Activated naive CD8-positive, alpha-beta T cell treated with anti-CD3 and anti-CD28 coated beads, Interleukin-2, amount 50 U/mL, for 24 hours (primary cell): ENCODE results near the gene NXPH3.
"Not testable (repeated sequence)": the region's sequence is repeated elsewhere in the genome, so short reads cannot be mapped to it uniquely, and the experiment has no call there.

Source experiments
- ATAC-seq: fragments of 150-1000 bp; cut with Tn5 transposase; one replicate; pipeline ENCODE4 v1.10.0; 2021
- DNase-seq: peaks from one replicate; pipeline ENCODE4 v3.0.0; 2021
- H3K27ac Mint-ChIP-seq: one replicate; pipeline ENCODE4 v1.8.0; 2021; ENCODE audit warnings: mild to moderate bottlenecking, mixed read lengths
- H3K27me3 Mint-ChIP-seq: one replicate; pipeline ENCODE4 v1.8.0; 2021; ENCODE audit warnings: mixed read lengths
- H3K36me3 Mint-ChIP-seq: one replicate; pipeline ENCODE4 v1.8.0; 2021; ENCODE audit warnings: low read depth, mixed read lengths
- H3K4me1 Mint-ChIP-seq: one replicate; pipeline ENCODE4 v1.8.0; 2021; ENCODE audit warnings: mixed read lengths
- H3K4me3 Mint-ChIP-seq: one replicate; pipeline ENCODE4 v1.8.0; 2021; ENCODE audit warnings: mild to moderate bottlenecking, moderate library complexity, mixed read lengths
- H3K9me3 Mint-ChIP-seq: one replicate; pipeline ENCODE4 v1.8.0; 2021; ENCODE audit warnings: mixed read lengths

NXPH3 gene

GRCh38 chr17:49550764-49551163 is 24.9 kb upstream of the NXPH3 start:
- not testable (repeated sequence) for H3K9me3 Mint-ChIP-seq, H3K27ac Mint-ChIP-seq, DNase-seq, ATAC-seq, H3K4me3 Mint-ChIP-seq, H3K4me1 Mint-ChIP-seq, H3K36me3 Mint-ChIP-seq, H3K27me3 Mint-ChIP-seq

- Mint-ChIP-seq H3K27me3 (no peaks in the 10 kb centered on the region), H3K4me1 (no peaks in the 10 kb centered on the region), H3K27ac (no peak overlapping the region), H3K36me3 (no peaks in the 10 kb centered on the region), H3K4me3 (no peak overlapping the region), H3K9me3 (no peaks in the 10 kb centered on the region)
- DNase-seq (no peak), ATAC-seq (no peak)
Measured at GRCh38 chr17:49551221-49552069, 24.2 kb upstream of the NXPH3 start.

GRCh38 chr17:49552070-49552751 is 23.5 kb upstream of the NXPH3 start:
- Mint-ChIP-seq H3K27ac (no peak overlapping the region), H3K9me3 (no peaks in the 10 kb centered on the region), H3K36me3 (no peaks in the 10 kb centered on the region), H3K27me3 (no peaks in the 10 kb centered on the region), H3K4me3 (no peak overlapping the region), H3K4me1 (peaks cover 2% of the 10 kb centered on the region)
- DNase-seq (no peak), ATAC-seq (no peak)

GRCh38 chr17:49553676-49554335 is 21.9 kb upstream of the NXPH3 start:
- DNase-seq (no peak), ATAC-seq (no peak)
- H3K4me1 Mint-ChIP-seq, result peaks cover 6% of the 10 kb centered on the region
- no peaks in the 10 kb centered on the region for H3K36me3 Mint-ChIP-seq
- no peak overlapping the region for H3K27ac Mint-ChIP-seq
- no peaks in the 10 kb centered on the region for H3K9me3 Mint-ChIP-seq
- H3K4me3 Mint-ChIP-seq, result no peak overlapping the region
- H3K27me3 Mint-ChIP-seq, result peaks cover 3% of the 10 kb centered on the region

- Mint-ChIP-seq H3K4me1 (peaks cover 6% of the 10 kb centered on the region), H3K36me3 (no peaks in the 10 kb centered on the region), H3K9me3 (no peaks in the 10 kb centered on the region), H3K27ac (no peak overlapping the region), H3K27me3 (peaks cover 6% of the 10 kb centered on the region), H3K4me3 (no peak overlapping the region)
- ATAC-seq, result no peak
- no peak for DNase-seq
Measured at GRCh38 chr17:49554694-49555494, 20.8 kb upstream of the NXPH3 start.

- DNase-seq (no peak), ATAC-seq (no peak)
- H3K9me3 Mint-ChIP-seq, result no peaks in the 10 kb centered on the region
- H3K4me3 Mint-ChIP-seq, result no peak overlapping the region
- peaks cover 6% of the 10 kb centered on the region for H3K27me3 Mint-ChIP-seq
- no peaks in the 10 kb centered on the region for H3K36me3 Mint-ChIP-seq
- H3K27ac Mint-ChIP-seq, result no peak overlapping the region
- H3K4me1 Mint-ChIP-seq, result peaks cover 6% of the 10 kb centered on the region
Measured at GRCh38 chr17:49555495-49556222, 20.0 kb upstream of the NXPH3 start.

GRCh38 chr17:49556223-49556943 is 19.3 kb upstream of the NXPH3 start:
- Mint-ChIP-seq H3K9me3 (no peaks in the 10 kb centered on the region), H3K27ac (no peak overlapping the region), H3K4me1 (peaks cover 6% of the 10 kb centered on the region), H3K36me3 (no peaks in the 10 kb centered on the region), H3K27me3 (peaks cover 6% of the 10 kb centered on the region), H3K4me3 (no peak overlapping the region)
- DNase-seq (peak; percentile 89), ATAC-seq (peak; percentile 96)

GRCh38 chr17:49557312-49558024 is 18.2 kb upstream of the NXPH3 start:
- Mint-ChIP-seq H3K4me3 (no peak overlapping the region), H3K27me3 (peaks cover 6% of the 10 kb centered on the region), H3K4me1 (peaks cover 6% of the 10 kb centered on the region), H3K9me3 (no peaks in the 10 kb centered on the region), H3K36me3 (no peaks in the 10 kb centered on the region), H3K27ac (no peak overlapping the region)
- DNase-seq, result peak; percentile 47
- peak; percentile 50 for ATAC-seq

- no peaks in the 10 kb centered on the region for H3K36me3 Mint-ChIP-seq
- no peaks in the 10 kb centered on the region for H3K9me3 Mint-ChIP-seq
- H3K4me3 Mint-ChIP-seq, result no peak overlapping the region
- no peak for ATAC-seq
- H3K4me1 Mint-ChIP-seq, result peaks cover 21% of the 10 kb centered on the region
- DNase-seq, result no peak
- peaks cover 12% of the 10 kb centered on the region for H3K27me3 Mint-ChIP-seq
- H3K27ac Mint-ChIP-seq, result no peak overlapping the region
Measured at GRCh38 chr17:49564638-49565037, 11.0 kb upstream of the NXPH3 start.

GRCh38 chr17:49565948-49566491 is 9.7 kb upstream of the NXPH3 start:
- H3K27me3 Mint-ChIP-seq, result peaks cover 16% of the 10 kb centered on the region
- H3K4me1 Mint-ChIP-seq, result peaks cover 24% of the 10 kb centered on the region
- H3K27ac Mint-ChIP-seq, result peak overlapping the region; percentile 13
- no peaks in the 10 kb centered on the region for H3K9me3 Mint-ChIP-seq
- H3K36me3 Mint-ChIP-seq, result no peaks in the 10 kb centered on the region
- H3K4me3 Mint-ChIP-seq, result peak overlapping the region; percentile 42
- ATAC-seq (peak; percentile 29), DNase-seq (peak; percentile 43)

GRCh38 chr17:49566668-49567071 is 9.0 kb upstream of the NXPH3 start:
- DNase-seq (no peak), ATAC-seq (no peak)
- H3K4me1 Mint-ChIP-seq, result peaks cover 29% of the 10 kb centered on the region
- H3K4me3 Mint-ChIP-seq, result no peak overlapping the region
- no peaks in the 10 kb centered on the region for H3K9me3 Mint-ChIP-seq
- no peak overlapping the region for H3K27ac Mint-ChIP-seq
- H3K27me3 Mint-ChIP-seq, result peaks cover 23% of the 10 kb centered on the region
- H3K36me3 Mint-ChIP-seq, result no peaks in the 10 kb centered on the region

- no peak for ATAC-seq
- Mint-ChIP-seq H3K27me3 (peaks cover 27% of the 10 kb centered on the region), H3K4me3 (no peak overlapping the region), H3K27ac (no peak overlapping the region), H3K9me3 (no peaks in the 10 kb centered on the region), H3K36me3 (no peaks in the 10 kb centered on the region), H3K4me1 (peaks cover 32% of the 10 kb centered on the region)
- no peak for DNase-seq
Measured at GRCh38 chr17:49567104-49567521, 8.6 kb upstream of the NXPH3 start.
